Central memory CD8-positive, alpha-beta T cell (primary cell): ENCODE data around the gene CIDEA.
A peak's percentile ranks its signal among the peaks of the same experiment; 100 is the strongest.

Experiments used
- ATAC-seq: fragments of 150-1000 bp; cut with Tn5 transposase; replicated peaks from 2 replicates; pipeline ENCODE4 v1.10.0; 2022; ENCODE audit warnings: mild to moderate bottlenecking, moderate FRiP score, moderate number of reproducible peaks; ENCODE audit not compliant: poor library complexity, severe bottlenecking; ENCODE audit errors: extremely low read depth
- DNase-seq, 2 donors: peaks; one replicate each; pipeline ENCODE4 v3.0.0; 2021; ENCODE audit warnings: low spot score in 2 of 2
- H3K27ac Mint-ChIP-seq: one replicate; pipeline ENCODE4 v1.8.0; 2022; ENCODE audit warnings: low read depth, mild to moderate bottlenecking, moderate library complexity, mixed read lengths
- H3K27me3 Mint-ChIP-seq: one replicate; pipeline ENCODE4 v1.8.0; 2022; ENCODE audit warnings: mixed read lengths
- H3K36me3 Mint-ChIP-seq: one replicate; pipeline ENCODE4 v1.8.0; 2022; ENCODE audit warnings: mild to moderate bottlenecking, moderate library complexity, mixed read lengths; ENCODE audit not compliant: insufficient read depth
- H3K4me1 Mint-ChIP-seq: one replicate; pipeline ENCODE4 v1.8.0; 2022; ENCODE audit warnings: mixed read lengths
- H3K4me3 Mint-ChIP-seq: one replicate; pipeline ENCODE4 v1.8.0; 2022; ENCODE audit warnings: mild to moderate bottlenecking, moderate library complexity, mixed read lengths
- H3K9me3 Mint-ChIP-seq: one replicate; pipeline ENCODE4 v1.8.0; 2022; ENCODE audit warnings: mixed read lengths

CIDEA gene

DNA sequence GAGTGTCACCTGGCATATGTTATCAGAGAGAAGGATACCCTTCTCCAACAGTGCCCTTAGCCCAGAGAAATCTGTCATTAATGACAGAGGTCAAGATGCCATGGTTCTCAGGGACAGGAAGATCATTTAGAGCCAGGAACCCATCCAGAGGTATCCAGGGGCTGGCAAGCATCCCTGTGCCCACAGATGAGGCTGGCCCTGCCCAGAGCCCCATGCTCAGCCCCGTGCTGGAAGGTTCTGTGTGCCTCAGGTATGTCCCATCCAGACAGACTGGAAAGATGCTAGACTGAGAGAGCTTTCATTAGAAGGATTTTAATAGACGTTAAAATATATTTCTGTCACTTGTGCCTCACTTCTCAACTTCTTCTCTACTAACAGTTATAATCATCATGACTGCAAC lies 45.7 kb downstream of the CIDEA start:
- peaks cover 10% of the 10 kb centered on the region for H3K27me3 Mint-ChIP-seq
- H3K4me3 Mint-ChIP-seq: no peak overlapping the region
- H3K27ac Mint-ChIP-seq: no peak overlapping the region
- H3K36me3 Mint-ChIP-seq: no peaks in the 10 kb centered on the region
- ATAC-seq: no peak
- H3K9me3 Mint-ChIP-seq: no peaks in the 10 kb centered on the region
- H3K4me1 Mint-ChIP-seq: no peaks in the 10 kb centered on the region
- DNase-seq: no peak

DNA sequence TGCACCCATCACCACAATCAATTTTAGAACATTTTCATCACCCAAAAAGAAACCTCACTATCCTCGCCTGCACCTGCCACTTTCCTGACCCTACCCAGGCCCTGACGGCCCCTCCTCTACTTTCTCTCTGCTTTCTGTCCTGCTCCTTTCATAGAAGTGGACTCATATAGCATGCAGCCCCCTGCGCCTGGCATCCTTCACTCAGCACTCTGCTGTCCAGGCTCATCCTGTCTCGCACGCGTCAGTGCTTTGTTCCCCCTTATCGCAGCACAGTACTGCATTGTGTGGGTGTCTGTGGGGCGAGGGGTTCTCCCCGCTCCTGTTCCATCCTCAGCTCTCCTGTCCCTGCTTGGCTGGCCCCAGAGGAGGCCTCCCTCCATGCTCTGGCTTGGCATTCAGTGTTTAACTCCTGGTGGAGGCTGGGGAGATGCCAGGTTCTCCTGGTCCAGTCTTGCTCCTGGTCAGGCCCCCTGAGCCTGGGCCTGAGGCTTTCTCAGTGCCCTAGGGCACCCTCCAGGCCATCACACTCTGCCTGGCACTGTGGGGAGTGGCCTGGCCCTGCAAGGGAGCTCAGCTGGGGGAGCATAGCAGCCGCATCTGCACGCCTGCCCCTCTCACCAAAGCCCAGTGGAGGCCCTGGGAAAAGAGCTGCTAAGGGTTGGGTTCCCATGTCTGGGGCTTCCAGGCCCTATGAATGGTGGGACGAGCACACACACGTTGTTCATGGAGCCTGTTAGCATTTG lies 47.3 kb downstream of the CIDEA start:
- DNase-seq: no peak
- ATAC-seq: no peak
- Mint-ChIP-seq H3K36me3 (no peaks in the 10 kb centered on the region), H3K4me1 (peaks cover under 1% of the 10 kb centered on the region), H3K9me3 (no peaks in the 10 kb centered on the region), H3K27me3 (peaks cover 25% of the 10 kb centered on the region), H3K4me3 (no peak overlapping the region), H3K27ac (no peak overlapping the region)

- Mint-ChIP-seq H3K27ac (no peak overlapping the region), H3K4me3 (no peak overlapping the region), H3K9me3 (no peaks in the 10 kb centered on the region), H3K4me1 (peaks cover 10% of the 10 kb centered on the region), H3K36me3 (peaks cover 2% of the 10 kb centered on the region), H3K27me3 (peaks cover 37% of the 10 kb centered on the region)
- DNase-seq (no peak), ATAC-seq (no peak)
Observed at GRCh38 chr18:12302391-12303147, 48.4 kb downstream of the CIDEA start.

DNA sequence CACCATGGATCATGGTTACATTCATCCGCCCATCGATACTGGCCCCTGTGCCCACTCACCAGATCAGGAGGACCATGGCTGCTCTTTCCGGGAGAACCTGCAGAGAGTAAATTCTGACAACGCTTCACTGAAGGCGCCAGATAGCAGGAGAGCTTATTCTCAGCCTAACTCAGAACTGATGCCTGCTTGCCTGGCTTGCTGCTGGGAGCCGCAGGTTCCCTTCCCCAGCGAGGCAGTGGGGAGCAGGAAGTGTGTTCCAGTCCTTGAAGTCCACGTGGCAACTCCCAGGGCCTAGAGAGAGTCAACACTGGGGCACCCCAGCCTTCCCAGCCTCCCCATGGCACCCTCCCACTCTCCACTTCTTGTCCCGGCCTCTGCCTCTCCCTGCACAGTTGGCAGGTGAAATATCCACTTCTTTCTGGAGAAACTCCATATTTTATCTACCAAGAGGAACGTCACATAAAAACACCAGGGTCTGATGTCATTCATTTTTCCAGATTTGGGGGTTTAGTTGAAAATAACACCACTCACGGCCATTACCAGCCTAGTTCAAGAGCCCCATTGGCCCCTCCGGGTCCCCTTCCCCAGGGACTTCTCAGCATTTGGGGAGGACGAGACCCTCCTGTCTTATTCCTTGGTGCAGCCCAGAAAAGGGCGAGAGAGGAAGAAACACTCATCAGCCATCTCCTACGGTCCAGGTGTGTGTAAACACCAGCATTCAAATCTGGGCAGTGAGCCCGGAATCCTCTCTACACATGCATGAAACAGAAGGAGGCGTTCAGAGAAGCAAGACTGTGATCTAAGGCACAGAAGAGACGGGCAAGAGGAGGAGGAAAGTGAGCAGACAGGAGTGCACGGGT lies 50.4 kb downstream of the CIDEA start:
- no peaks in the 10 kb centered on the region for H3K9me3 Mint-ChIP-seq

DNA sequence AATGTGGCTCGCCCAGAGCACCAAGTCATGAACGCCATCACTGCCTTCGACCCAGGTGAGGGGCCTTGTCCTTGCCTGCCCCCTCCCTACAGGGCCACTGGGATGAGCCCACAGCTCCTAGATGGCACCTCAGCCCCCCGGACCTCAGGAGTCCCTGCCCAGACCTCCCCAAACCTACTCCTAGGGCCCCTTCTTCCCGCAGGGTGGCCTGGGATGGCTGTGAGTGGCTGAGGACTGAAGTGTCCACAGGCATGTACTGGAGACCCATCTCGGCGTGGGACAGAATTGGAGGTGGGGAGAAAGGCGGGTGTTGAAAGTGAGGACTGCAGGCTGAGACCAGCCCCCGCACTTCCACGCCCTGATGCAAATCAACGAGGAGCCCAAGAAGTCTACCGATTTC lies 51.0 kb downstream of the CIDEA start:
- ATAC-seq (no peak), DNase-seq (no peak)
- peaks cover 10% of the 10 kb centered on the region for H3K4me1 Mint-ChIP-seq
- peaks cover 2% of the 10 kb centered on the region for H3K36me3 Mint-ChIP-seq
- H3K27ac Mint-ChIP-seq: no peak overlapping the region
- H3K27me3 Mint-ChIP-seq: peaks cover 49% of the 10 kb centered on the region
- no peak overlapping the region for H3K4me3 Mint-ChIP-seq
- no peaks in the 10 kb centered on the region for H3K9me3 Mint-ChIP-seq

More for the DNA sequence above, 50.4 kb downstream of the CIDEA start:
- DNase-seq (no peak), ATAC-seq (no peak)
- Mint-ChIP-seq H3K27me3 (peaks cover 43% of the 10 kb centered on the region), H3K4me3 (no peak overlapping the region), H3K27ac (no peak overlapping the region), H3K4me1 (peaks cover 10% of the 10 kb centered on the region), H3K36me3 (peaks cover 2% of the 10 kb centered on the region)

DNA sequence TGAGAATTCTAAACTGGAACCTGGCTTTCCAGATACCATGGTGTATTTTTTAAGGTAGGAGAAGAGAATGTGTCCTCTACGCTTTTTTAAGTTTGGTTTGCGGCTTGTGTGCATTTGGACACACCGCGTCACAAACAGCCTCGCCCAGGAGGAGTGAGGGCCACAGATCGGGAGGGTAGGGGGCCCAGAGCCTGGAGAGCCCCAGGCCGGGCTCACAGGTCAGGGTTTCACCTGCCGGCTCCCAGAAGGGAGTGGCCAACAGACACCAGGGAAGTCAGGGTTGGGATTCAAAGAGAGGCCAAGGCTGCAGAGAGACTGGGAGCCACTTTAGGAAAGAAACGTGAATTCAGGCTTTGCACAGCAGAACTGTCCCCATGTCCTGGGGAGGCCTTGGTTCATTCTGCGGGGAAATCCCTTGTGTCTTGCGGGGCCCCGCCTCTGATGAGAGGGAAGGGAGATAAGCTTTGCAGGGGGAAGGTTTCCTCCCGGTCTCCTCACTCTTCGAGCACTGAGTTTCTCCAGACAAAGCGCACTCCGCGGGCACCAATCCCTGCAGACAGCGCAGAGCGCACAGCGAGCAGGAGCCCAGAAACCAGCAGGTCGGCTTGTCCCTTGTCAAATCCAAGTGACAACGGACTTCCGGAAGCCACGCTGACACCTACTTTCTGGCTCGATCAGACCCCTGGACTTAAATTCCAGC lies 51.9 kb downstream of the CIDEA start:
- H3K36me3 Mint-ChIP-seq: peaks cover 2% of the 10 kb centered on the region
- ATAC-seq (no peak), DNase-seq (no peak)
- H3K9me3 Mint-ChIP-seq: no peaks in the 10 kb centered on the region
- peaks cover 10% of the 10 kb centered on the region for H3K4me1 Mint-ChIP-seq
- H3K27me3 Mint-ChIP-seq: peaks cover 50% of the 10 kb centered on the region
- H3K27ac Mint-ChIP-seq: no peak overlapping the region
- peak overlapping the region; percentile 70 for H3K4me3 Mint-ChIP-seq

DNA sequence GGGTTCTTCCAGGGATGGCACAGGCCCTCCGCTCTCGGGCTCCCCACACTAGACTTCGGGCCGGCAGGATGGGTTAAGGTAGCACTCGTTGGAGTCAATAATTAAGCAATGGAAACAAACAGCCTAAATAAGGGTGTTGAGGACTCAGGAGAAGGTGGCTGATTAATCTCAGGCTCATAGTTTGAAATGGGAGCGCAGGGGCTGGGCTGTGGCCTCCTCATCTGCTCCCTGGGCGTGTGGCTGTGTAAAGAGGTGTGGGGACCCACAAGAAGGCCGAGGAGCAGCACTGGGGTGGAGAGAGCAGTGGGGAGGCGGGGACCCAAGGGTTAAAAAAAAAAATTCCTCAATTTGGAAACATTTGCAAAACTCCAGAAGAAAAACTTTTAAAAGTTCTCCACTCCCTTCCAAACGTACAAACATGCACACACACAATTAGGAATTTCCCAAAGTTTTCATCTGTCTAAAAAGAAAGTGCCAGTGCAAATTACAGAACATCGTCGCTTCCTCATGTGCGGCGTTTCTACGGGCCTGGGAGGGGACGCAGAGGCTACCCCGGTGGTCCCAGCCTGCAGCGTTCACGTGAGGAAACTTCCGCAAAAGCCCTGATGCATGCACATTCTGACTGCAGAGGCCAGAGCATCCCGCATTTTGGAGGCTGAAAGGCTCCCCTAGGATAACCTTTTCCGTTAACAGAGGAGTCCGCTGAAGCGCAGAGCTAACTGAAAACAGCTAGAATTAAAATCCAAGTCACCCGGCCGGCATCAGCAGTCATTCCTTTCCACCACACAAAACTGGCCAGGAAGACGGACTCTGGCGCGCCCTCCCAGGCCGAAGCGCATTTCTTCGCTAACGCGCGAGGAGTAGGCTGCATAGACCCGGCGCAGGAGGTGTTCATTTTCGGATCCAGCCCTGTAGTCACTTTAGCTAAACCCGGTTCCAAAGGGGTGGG lies 52.9 kb downstream of the CIDEA start:
- no peaks in the 10 kb centered on the region for H3K9me3 Mint-ChIP-seq
- H3K36me3 Mint-ChIP-seq: peaks cover 2% of the 10 kb centered on the region
- H3K27me3 Mint-ChIP-seq: peaks cover 59% of the 10 kb centered on the region
- H3K4me1 Mint-ChIP-seq: peaks cover 10% of the 10 kb centered on the region
- DNase-seq (no peak), ATAC-seq (no peak)
- H3K4me3 Mint-ChIP-seq: peak overlapping the region; percentile 70
- no peak overlapping the region for H3K27ac Mint-ChIP-seq

GRCh38 chr18:12307701-12308385 lies 53.7 kb downstream of the CIDEA start, which contains the start of gene TUBB6:
TUBB6 (plus strand) TSS chr18:12308241; CDS start chr18:12308293, 52 bp downstream.
- peak; percentile 43 for ATAC-seq
- DNase-seq: no peak
- peaks cover 59% of the 10 kb centered on the region for H3K27me3 Mint-ChIP-seq

GRCh38 chr18:12308386-12309100 lies 54.4 kb downstream of the CIDEA start:
- Mint-ChIP-seq H3K27ac (no peak overlapping the region), H3K27me3 (peaks cover 59% of the 10 kb centered on the region), H3K4me1 (peaks cover 10% of the 10 kb centered on the region), H3K9me3 (no peaks in the 10 kb centered on the region), H3K4me3 (peak overlapping the region; percentile 7), H3K36me3 (peaks cover 2% of the 10 kb centered on the region)
- DNase-seq (no peak), ATAC-seq (peak; percentile 55)

More at GRCh38 chr18:12307701-12308385, 53.7 kb downstream of the CIDEA start, which contains the start of gene TUBB6:
- Mint-ChIP-seq H3K4me1 (peaks cover 10% of the 10 kb centered on the region), H3K27ac (no peak within 1 kb of the TSS), H3K36me3 (peaks cover 2% of the 10 kb centered on the region), H3K4me3 (peak within 1 kb of the TSS; percentile 70), H3K9me3 (no peaks in the 10 kb centered on the region)

DNA sequence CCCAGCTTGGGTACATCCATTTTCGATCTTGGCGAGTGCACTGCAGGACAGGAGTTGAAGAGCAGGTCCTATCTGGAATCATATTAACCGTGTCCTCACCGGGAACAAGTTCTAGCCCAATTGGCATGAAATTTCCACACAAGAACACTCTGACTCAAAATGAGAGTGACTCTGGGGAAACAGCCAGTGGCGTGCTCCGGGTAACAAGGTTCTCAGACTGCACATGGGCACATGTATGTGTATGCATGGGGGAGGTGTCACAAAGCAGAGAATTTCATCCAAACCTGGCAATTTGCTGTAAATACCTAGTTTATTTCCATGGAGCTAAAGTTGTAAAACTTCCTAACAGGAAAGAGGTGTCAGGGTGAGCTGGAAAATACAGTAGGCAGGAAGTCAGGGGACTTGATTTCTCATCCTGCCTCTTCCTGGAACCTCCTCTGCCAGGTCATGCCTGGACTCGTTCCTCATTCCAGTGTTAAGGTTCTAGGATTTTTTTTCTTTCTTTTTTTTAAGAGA lies 55.6 kb downstream of the CIDEA start:
- Mint-ChIP-seq H3K27me3 (peaks cover 51% of the 10 kb centered on the region), H3K4me3 (peak overlapping the region; percentile 23), H3K9me3 (no peaks in the 10 kb centered on the region), H3K36me3 (peaks cover 2% of the 10 kb centered on the region), H3K27ac (no peak overlapping the region), H3K4me1 (peaks cover 10% of the 10 kb centered on the region)
- DNase-seq: no peak
- no peak for ATAC-seq
